NCI-H2107 (cell line): ENCODE results near the gene WNT8A.
"Not testable (repeated sequence)": the region's sequence is repeated elsewhere in the genome, so short reads cannot be mapped to it uniquely, and the experiment has no call there.

Experiments
- DNase-seq: peaks from one replicate; lab custom pipeline; 2025; lab: John Stamatoyannopoulos, UW

The WNT8A gene, protein sequence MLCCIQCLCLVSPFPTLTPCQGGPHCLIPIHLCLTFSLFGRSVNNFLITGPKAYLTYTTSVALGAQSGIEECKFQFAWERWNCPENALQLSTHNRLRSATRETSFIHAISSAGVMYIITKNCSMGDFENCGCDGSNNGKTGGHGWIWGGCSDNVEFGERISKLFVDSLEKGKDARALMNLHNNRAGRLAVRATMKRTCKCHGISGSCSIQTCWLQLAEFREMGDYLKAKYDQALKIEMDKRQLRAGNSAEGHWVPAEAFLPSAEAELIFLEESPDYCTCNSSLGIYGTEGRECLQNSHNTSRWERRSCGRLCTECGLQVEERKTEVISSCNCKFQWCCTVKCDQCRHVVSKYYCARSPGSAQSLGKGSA

DNA sequence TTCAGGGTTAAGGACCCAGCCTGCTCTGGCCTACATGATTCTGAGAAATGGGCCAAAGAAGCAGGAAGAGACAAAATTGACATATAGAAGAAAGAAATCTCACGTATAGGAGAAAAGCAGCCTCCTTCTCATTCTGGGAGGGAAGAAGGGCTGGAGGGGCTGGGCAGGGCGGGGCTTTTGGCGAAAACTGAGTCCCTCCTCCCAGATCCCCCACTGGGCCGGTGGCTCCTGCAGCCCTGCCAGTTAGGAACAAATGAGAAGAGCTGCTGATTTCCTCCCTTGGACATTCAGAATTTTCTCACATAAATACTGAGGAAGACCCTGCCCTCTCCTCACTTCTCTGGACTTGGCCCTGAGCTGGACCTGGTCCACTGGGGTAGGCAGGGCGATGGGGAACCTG, at the start of gene WNT8A:
WNT8A (plus strand) TSS at position 332 of the 400 bp plus-strand sequence. CDS start 95 bp downstream, outside the sequence.
- no peak for DNase-seq

GRCh38 chr5:138035605-138036537, 48.0 kb upstream of the WNT8A start:
- peak; percentile 44 for DNase-seq

DNA sequence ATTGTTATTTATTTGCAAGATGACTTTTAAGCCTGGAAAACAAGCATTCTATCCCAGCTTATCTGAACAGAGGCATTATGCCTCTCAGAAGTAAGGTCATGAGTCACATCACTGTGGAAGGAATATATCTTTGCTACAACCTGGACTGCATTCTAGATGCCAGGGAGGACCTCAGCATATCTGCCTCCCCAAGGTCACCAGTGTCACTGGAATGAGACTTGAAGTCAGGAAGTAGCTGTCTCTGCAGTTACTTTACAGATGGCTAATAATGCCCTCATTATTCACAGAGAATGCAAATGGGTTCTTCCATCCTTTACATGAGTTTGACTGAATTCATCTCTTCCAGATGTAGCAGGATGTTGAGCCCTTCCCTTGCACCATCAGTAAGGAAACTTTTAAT, 46.6 kb upstream of the WNT8A start:
- no peak for DNase-seq

DNA sequence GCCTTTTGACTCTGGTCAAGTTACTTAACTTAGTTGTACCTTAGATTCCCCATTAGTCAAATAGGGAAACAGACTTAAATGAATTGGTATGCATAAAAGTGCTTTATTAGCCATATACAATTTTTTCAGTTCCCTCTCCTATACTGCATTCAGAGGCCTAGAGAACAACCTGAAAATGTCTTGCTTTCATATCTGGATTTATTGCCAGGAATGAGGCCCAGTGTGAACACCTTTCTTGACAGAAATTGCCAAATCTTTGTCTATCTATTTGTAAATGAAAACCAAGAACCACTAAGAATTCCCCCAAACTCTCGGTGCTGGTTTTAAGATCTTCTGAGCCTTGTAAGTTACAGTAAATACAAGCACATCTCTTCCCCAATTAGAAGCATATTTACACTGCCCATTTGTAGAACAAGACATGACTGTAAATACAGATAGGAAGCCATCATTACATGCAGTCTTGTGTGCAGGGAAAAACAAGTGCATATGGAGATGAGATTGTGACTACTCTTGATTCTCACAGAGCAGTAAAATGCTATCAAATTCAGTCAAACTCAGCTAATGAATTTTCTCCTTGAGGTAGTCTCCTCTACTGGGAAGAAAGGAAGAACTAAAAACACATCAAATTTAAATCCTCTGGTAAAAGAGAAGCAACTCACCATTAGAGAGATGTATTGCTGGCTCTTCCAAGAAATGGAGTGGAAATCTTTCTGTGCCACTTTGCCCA, 45.8 kb upstream of the WNT8A start:
- DNase-seq = no peak

GRCh38 chr5:138038826-138039225, 45.0 kb upstream of the WNT8A start:
- DNase-seq = no peak

GRCh38 chr5:138045283-138045682, 38.5 kb upstream of the WNT8A start:
- DNase-seq = not testable (repeated sequence)

DNA sequence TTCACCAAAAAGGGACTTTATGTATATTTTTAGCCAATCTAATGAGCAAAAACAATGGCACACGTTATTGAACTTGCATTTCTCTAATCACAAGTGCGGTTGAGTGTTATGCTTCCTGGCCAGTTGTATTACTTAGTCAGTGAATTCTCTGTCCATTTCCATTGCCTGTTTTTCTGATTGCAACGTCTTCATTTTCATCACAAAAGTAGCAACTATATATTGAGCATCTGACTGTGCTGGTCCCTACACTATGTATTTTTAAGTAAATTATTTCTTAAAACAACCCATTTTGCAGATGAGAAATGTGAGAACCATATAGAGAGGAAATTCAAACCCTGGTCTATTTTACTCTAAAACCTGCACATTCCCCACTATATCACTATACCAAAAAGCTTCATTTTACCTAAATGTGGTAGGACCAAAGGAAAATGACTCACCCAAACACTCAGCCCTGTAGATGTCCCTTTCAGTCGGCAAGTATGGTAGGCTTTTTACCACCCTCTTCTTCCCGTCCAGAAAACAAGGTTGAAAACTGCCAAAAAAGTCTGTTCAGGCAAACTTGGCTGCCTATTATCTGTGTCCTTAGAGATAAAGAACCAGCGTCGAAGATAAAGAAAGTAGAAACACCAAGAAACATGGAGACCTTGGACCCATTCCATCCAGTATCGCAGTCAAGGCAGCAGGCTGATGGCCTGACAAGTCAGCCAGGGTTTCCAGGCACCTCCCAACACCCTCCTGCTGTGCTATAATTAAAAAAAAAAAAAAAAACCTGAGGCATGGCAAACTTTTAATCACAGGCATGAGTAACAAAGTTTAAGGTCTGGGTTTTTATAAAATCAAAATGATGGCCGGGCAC, 32.2 kb upstream of the WNT8A start:
- no peak for DNase-seq

DNA sequence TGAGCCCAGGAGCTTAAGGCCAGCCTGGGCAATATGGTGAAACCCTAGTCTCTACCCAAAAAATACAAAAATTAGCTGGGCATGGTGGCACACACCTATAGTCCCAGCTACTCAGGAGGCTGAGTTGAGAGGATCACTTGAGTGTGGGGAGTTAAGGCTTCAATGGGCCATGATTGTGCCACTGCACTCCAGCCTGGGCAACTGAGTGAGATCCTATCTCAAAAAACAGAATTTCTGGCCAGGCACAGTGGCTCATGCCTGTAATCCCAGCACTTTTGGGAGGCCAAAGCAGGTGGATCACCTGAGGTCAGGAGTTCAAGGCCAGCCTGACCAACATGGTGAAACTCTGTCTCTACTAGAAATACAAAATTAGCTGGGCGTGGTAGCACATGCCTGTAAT, 31.1 kb upstream of the WNT8A start:
- not testable (repeated sequence) for DNase-seq

DNA sequence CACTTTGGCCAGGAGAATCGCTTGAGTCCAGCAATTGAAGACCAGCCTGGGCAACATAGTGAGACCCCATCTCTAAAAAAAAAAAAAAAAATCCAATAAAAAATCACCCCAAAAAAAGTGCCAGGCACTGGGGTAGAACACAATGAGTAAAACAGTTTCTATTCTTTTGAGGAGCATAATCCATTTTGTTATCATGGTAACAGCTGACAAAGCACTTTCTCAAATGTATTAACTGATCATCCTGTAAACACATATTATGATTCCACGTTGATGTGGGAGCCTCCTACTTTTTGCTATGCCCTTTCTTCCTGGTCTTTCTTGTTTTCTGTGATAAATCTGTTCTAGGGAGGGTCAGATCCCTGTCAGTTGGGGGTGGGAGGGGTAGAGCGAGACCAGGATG, 30.3 kb upstream of the WNT8A start:
- no peak for DNase-seq

DNA sequence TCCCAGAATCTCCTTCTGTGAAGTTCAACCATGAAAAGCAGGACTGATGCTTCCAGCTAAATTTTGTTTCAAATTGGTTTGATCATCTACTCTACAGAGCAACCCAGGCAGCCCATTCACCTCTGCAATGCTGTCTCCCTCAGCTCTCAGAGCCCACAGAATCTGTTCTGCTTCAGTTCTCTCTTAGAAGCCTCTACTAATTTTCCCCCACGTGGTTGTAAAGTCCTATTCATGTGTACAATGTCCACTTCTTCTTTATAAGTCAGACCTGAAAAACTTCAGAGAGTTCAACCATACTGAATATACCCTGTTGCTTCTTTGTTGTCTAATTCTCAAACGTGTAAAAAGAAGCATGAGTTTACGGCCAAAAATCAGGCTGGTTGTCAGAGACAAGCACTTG, 29.6 kb upstream of the WNT8A start:
- no peak for DNase-seq

- no peak for DNase-seq
Measured at GRCh38 chr5:138054847-138055558, 28.8 kb upstream of the WNT8A start.

DNA sequence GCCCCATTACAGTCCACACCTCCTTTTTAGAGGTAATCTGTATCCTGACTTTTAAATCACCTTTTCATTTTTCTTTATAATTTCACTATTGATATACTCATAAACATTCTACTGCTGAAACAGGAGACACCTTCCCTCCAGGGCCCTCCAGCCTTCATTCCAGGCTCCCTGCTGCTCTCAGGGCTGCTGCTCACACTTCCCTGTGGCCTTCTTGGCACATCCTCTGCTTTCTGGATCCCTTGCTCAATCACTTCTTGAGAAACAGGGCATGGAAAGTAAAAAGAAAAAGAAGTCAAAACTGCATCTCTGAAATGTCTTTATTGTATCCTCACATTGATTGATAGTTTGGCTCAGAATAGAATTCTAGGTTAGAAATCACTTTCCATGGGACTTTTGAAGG, 19.3 kb upstream of the WNT8A start:
- no peak for DNase-seq

- no peak for DNase-seq
Measured at GRCh38 chr5:138065102-138065501, 18.7 kb upstream of the WNT8A start.

DNA sequence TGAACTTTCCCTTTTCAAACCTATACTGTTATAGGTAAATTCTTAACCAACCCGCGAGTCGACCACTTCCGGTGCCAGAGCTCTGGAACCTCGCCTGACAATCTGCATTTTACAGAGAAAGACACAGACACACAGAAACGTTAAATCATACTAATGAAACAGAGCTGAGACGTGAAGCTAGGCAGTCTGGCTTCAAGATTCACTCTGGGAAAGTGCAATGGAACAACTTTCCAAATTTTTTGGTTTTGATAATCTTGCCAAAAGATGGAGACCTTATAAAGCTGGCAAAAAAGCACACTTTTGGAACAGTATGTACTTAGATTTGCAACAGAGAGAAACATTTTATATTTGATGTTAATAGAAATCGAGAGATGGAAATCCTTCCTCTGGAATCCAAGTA, 15.9 kb upstream of the WNT8A start:
- DNase-seq = no peak

DNA sequence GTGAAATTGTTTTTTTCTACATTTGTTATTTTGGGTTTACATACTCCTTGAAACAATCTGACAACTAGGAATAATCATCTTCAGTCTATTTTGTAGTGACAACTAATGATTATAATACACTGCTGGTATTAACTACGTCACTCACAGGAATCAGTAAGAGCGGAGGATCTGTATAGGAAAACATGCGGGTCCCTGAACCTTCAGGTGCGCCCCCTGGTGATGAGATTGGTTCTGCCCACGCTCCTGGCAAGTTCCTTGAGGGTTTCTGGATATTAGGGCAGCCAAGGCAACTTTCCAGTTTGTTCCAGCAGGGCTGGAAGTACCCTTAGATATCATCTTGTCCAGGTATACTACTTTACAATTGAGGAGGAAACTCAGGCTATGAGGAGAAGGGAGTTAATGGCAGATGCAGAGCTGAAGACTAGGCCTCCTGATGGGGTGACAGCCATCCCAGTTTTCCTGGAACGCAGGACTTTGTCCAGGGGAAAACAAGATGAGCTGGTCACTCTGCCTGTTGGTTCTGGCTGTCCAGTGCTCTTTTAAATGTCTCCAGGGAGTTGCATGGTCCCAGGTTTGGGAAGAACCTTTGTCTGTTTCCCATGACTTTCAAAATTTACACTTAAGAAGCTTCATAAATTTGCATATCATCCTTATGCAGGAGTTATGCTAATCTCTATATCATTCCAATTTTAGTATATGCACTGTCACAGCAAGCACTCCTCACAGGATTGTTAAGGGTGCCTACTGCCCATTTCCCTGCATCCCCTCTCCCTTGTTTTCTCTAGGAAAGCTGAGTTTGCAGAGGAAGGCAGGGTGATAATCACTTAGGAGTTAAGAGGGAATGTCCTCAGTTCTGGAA, 14.9 kb upstream of the WNT8A start:
- peak; percentile 1 for DNase-seq

DNA sequence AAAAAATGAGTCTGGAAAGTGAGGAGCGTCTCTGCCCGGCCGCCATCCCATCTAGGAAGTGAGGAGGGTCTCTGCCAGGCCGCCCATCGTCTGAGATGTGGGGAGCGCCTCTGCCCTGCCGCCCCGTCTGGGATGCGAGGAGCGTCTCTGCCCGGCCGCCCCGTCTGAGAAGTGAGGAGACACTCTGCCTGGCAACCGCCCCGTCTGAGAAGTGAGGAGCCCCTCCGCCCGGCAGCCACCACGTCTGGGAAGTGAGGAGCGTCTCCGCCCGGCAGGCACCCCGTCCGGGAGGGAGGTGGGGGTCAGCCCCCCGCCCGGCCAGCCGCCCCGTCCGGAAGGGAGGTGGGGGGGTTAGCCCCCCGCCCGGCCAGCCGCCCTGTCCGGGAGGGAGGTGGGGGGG, 13.8 kb upstream of the WNT8A start:
- DNase-seq = not testable (repeated sequence)

- DNase-seq = peak; percentile 1
Measured at GRCh38 chr5:138077064-138077696, 6.7 kb upstream of the WNT8A start.

DNA sequence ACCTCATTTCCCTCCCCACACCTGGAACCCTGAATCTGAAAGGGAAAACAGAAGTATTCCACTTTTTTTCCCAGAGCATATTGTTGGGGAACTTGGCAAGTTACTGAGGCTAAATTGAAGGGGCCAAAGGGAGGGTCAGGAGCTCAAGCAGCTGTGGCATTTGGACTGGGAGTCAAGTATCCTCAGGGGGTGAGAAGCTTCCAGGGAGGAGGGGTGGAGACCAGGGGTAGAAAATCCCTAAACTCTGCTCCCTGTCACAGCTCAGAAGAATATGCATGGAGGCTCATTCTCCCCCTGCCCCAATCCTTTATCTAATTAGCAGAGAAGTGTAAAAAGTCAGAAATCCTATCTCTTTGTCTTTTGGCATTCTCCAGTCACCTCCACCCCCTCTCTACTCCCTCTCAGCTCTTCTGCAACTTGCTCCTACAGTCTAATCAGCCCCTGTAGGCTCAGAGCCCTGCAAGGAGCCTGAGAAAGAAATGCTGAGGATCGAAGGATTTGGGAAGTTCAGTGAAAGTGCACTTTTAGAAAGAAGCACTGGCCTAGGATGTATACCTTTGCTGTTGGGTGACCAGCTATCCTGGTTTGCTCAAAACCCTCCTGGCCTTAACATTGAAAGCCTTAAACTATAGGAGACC, 5.7 kb upstream of the WNT8A start:
- DNase-seq = no peak

DNA sequence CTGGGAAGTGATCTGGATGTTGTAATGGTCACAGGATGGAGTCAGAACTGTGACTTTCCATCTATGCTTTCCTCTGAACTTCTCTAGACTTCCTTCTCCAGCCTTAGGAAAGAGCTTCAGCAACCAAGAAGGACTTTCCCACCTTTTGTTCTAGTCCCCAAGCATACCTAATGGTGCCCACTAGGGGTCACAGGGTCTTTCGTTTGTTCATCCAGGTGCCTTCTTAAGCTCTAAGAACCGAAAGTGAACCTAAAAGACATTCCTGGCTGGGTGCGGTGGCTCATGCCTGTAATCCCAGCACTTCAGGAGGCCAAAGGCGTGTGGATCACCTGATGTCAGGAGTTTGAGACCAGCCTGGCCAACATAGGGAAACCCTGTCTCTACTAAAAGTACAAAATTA, 1.8 kb upstream of the WNT8A start:
- no peak for DNase-seq
